HUES48 (cell line): ENCODE measurements around the gene KDM2A.

Experiments used
- H3K27ac ChIP-seq: one replicate; pipeline ENCODE4 v1.7.0; 2013; ENCODE audit warnings: low read depth, low read length, inconsistent platforms
- H3K27me3 ChIP-seq: 2 replicates; pipeline ENCODE4 v1.6.1; 2013; ENCODE audit warnings: mild to moderate bottlenecking, low read length; ENCODE audit not compliant: control insufficient read depth, insufficient read depth
- H3K36me3 ChIP-seq: 2 replicates; pipeline ENCODE4 v1.6.1; 2013; ENCODE audit warnings: low read length; ENCODE audit not compliant: control insufficient read depth, insufficient read depth
- H3K4me1 ChIP-seq: 2 replicates; pipeline ENCODE4 v1.6.1; 2013; ENCODE audit warnings: mild to moderate bottlenecking, low read length; ENCODE audit not compliant: control insufficient read depth, insufficient read depth
- H3K4me3 ChIP-seq: 2 replicates; pipeline ENCODE4 v1.5.1; 2013; ENCODE audit warnings: mild to moderate bottlenecking, low read depth, low read length
- H3K9ac ChIP-seq: 2 replicates; pipeline ENCODE4 v1.6.1; 2013; ENCODE audit warnings: mild to moderate bottlenecking, low read depth, low read length, moderate library complexity
- H3K9me3 ChIP-seq: 2 replicates; pipeline ENCODE4 v1.6.1; 2013; ENCODE audit warnings: low read length; ENCODE audit not compliant: control insufficient read depth, insufficient read depth

The KDM2A gene

DNA sequence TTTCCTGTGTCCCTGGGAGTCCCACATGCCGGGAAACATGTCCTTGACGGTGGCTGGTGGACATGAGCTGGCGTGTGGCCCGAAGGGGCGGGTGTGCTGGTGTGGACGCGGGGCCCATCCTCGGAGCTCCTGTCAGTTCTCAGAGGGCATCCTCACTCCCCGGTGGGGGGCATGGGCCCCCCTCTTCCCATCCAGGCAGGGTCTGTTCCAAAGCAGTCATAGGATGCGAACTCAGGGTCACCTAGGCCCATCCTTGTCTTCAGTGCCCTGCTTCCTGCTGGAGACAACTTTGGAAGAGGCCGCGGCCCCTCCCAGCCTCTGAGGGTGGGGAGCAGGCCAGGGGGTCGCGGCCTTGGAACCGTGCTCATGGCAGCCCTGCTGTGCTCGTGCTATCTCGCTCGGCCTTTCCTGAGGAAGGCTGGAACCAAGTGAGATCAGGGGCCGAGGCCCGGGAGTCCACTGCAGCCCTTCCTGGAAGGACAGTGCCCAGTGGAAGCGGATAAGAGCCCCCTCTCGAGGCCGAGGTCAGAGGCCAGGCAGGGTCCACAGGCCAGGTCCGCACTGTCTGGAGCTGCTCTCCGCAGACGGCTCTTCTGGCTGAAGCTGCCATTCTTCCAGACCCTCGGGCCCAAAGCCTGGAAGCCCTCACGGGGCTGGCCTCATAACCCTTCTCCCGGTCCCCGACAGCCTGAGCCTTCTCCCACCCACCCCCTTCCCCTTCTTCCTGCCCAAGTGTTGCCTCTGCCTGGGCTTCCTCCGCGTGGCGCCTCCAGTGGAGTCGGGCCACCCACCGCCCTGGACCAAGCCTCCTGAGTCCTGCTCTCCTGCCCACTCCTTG is 155.9 kb downstream of the KDM2A start:
- H3K36me3 ChIP-seq, result peaks cover 17% of the 10 kb centered on the region
- H3K4me1 ChIP-seq, result peaks cover 26% of the 10 kb centered on the region
- H3K4me3 ChIP-seq, result no peak overlapping the region
- H3K27me3 ChIP-seq, result no peaks in the 10 kb centered on the region
- no peaks in the 10 kb centered on the region for H3K9me3 ChIP-seq
- no peak overlapping the region for H3K9ac ChIP-seq
- H3K27ac ChIP-seq, result no peak overlapping the region

DNA sequence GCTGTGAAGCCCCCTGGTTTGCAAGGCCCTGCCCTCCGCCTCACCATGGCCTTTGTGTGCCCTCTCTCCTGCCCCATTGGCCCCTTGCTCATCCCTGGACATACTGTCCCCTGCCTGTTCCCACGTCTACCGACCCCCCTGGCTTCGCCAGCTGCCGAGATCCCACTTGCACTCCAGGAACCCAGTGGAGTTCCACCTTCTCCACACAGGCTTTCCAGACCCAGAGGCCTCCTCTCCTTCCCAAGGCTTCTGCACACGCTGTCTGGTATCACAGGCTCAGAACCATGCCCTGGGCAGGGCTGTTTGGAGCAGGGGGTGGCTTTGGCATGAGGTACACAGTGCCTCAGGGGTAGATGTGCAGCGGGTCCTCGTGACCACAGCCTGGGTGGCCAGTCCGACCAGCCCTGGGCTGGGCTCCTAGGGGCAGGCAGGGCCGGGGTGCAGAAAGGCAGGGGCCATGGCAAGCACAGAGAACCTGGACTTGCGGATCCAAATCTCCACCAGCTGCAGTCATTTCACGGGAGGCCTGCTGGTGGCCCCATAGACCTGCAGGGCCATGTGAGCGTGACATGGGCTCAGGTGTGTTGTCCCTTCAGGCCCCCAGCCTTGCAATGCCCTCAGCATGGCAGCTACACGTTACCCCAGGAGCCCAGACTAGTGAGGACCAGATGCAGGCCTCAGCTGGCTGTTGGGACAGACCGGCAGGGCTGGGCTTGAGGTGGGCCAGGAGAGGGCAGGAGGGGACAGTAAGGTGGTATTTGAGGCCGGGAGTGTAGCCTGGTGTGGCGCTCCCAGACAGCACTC is 156.7 kb downstream of the KDM2A start:
- Histone ChIP-seq H3K9ac (no peak overlapping the region), H3K27me3 (no peaks in the 10 kb centered on the region), H3K4me1 (peaks cover 18% of the 10 kb centered on the region), H3K27ac (no peak overlapping the region), H3K4me3 (no peak overlapping the region), H3K36me3 (peaks cover 25% of the 10 kb centered on the region), H3K9me3 (no peaks in the 10 kb centered on the region)

DNA sequence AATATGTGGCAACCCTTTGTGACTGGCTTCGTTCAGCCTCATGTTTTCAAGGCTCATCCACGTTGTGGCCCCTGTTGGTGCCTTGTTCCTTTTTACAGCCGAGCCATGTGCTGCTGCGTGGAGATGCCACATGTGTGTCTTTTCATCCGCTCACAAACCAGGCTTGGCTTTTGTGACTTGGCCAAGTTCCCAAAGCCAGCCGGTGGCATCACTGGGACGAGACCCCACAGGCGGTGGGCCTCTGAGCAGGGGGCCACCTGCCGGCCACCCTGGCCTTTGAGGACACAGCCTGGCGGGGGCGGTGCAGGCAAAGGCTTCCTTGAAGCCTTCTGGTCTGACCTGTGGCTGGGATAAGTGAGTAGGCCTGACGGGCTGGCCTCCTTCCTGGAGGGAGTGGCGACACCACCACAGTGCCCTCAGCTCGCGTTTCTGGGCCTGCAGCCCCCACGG is 157.7 kb downstream of the KDM2A start:
- no peaks in the 10 kb centered on the region for H3K27me3 ChIP-seq
- peak overlapping the region; percentile 79 for H3K27ac ChIP-seq
- H3K4me1 ChIP-seq, result peaks cover 12% of the 10 kb centered on the region
- H3K9ac ChIP-seq, result peak overlapping the region; percentile 22; the same call in 1 of the 2 replicates
- no peak overlapping the region for H3K4me3 ChIP-seq
- H3K36me3 ChIP-seq, result peaks cover 34% of the 10 kb centered on the region
- H3K9me3 ChIP-seq, result no peaks in the 10 kb centered on the region

DNA sequence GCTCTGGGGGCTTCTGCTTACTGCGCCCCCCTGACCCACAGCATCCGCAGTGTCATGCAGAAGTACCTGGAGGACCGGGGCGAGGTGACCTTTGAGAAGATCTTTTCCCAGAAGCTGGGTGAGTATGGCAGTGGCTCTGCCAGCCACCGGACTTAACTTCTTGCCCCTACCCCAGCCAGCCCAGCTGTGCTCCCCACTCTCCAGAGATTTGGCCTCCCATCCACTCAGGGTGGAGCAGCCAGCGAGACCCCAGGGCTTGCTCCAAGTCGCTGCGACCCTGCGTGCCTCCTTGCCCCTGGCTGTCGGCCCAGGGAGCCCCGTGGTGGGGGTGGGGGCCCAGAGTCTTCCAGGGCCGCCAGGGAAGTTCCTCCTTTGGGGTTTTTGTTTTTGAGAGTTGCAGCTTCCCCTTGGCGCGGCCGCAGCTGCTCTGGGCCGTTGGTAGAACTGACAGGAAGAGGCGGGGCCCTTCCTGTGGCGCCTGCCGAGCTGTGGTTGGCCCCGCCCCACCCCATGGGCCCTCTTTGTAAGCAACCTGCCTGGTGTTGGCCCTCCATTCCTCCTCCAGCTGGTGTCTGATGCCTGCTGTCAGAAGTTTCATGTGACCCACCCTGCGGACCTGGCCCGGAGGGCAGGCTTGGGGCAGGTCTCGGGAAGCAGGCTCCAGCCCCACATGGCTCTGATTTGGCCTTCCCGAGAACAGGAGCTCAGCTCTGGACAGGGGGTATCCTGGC is 158.3 kb downstream of the KDM2A start:
- Histone ChIP-seq H3K27ac (peak overlapping the region; percentile 79), H3K4me1 (peaks cover 12% of the 10 kb centered on the region), H3K36me3 (peaks cover 39% of the 10 kb centered on the region), H3K4me3 (no peak overlapping the region), H3K27me3 (no peaks in the 10 kb centered on the region), H3K9me3 (no peaks in the 10 kb centered on the region), H3K9ac (peak overlapping the region; percentile 22; the same call in 1 of the 2 replicates)

DNA sequence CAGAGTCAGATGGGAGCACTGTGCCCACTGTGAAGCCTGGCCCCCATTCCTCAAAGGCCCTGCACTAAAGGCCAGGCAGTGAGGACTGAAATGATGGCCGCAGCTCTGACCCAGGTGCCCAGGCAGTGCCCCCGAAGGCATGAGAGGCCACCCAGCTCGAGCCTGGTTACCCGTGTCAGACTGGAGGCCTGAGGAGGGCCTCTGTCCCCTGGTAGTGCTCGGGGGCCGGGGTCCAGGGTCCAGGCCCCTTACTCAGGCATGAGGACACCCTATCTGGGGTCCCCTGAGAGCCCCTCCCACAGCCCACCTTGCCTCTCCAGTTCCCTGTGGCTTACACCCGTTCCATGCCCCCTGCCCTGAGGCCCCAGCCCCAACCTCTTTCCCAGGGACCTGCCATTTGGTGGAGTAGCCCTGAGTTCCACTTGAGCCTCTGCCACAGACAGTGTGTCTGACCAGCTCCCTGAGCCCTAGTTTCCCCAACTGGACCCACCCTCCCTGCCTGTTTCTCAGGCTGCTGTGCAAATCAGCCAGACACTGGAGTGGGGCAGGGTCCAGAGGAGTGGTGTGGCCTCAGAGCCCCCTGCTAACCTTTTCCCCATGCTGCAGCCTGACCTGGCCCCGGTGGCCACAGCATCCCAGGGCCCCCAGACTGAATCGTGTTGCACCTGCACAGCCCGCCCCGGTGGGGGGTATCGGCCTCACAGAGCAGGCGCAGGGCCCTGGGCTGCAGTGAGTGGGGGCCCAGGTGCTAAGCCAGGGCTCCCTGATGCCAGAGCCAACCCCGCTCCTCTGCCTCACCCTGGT is 159.3 kb downstream of the KDM2A start:
- Histone ChIP-seq H3K4me1 (peaks cover 12% of the 10 kb centered on the region), H3K27me3 (no peaks in the 10 kb centered on the region), H3K36me3 (peaks cover 45% of the 10 kb centered on the region), H3K9ac (no peak overlapping the region), H3K4me3 (no peak overlapping the region), H3K9me3 (no peaks in the 10 kb centered on the region), H3K27ac (no peak overlapping the region)

DNA sequence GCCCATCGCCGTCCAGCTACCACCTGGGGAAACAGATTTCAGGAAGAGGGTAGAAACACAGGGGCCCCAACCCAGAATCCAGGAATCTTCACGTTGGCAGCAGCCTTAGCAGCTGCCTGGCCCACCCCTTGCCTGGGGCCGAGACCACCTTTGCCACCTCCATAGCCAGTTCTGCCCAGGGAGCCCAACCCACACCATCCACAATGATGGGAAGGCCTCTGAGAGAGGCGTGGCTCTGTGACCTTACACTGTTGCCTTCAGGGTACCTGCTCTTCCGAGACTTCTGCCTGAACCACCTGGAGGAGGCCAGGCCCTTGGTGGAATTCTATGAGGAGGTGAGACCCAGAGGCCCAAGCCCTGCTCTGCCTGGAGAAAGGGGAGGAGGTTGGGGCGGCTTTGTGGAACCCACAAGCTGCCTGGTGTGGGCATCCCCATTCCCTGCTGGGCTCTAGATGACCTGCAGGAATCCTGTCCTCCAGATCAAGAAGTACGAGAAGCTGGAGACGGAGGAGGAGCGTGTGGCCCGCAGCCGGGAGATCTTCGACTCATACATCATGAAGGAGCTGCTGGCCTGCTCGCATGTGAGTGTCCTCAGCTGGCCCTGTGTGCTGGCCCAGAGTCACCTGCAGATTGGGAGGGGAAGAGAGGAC is 160.0 kb downstream of the KDM2A start:
- Histone ChIP-seq H3K9ac (no peak overlapping the region), H3K9me3 (no peaks in the 10 kb centered on the region), H3K27ac (no peak overlapping the region), H3K4me1 (peaks cover 12% of the 10 kb centered on the region), H3K36me3 (peaks cover 53% of the 10 kb centered on the region), H3K27me3 (no peaks in the 10 kb centered on the region), H3K4me3 (no peak overlapping the region)

DNA sequence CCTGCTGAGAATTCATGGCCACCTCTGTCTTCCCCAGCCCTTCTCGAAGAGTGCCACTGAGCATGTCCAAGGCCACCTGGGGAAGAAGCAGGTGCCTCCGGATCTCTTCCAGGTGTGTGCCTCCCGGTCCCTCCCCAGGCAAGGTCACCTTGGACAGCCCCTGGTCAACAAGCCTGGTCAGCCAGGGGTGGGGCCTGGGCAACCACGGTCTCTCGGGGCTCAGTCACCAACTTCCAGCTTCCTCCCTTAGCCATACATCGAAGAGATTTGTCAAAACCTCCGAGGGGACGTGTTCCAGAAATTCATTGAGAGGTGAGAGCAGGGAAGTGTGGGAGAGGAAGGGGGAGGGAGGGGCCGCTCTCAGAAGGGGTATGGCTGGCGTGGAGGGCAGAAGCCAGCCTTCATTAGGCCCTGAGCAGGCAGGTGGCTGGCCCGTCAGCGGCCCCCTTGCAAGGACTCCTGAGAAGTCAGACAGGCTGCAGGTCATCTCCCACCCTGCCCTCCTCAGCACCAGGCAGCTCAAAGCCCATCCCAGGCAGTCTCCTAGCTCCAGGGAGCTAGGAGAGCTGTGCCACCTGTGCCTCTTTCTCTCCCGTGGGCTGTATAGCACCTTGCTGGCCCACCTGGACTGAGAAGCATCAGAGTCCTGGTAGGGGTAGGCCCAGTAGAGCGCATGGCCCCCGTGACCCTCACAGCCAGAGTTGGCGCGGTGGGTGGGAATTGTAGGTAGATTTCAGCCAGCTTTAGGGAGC is 160.7 kb downstream of the KDM2A start:
- Histone ChIP-seq H3K36me3 (peaks cover 56% of the 10 kb centered on the region), H3K27me3 (no peaks in the 10 kb centered on the region), H3K27ac (no peak overlapping the region), H3K9ac (no peak overlapping the region), H3K4me1 (peaks cover 12% of the 10 kb centered on the region), H3K4me3 (no peak overlapping the region), H3K9me3 (no peaks in the 10 kb centered on the region)

DNA sequence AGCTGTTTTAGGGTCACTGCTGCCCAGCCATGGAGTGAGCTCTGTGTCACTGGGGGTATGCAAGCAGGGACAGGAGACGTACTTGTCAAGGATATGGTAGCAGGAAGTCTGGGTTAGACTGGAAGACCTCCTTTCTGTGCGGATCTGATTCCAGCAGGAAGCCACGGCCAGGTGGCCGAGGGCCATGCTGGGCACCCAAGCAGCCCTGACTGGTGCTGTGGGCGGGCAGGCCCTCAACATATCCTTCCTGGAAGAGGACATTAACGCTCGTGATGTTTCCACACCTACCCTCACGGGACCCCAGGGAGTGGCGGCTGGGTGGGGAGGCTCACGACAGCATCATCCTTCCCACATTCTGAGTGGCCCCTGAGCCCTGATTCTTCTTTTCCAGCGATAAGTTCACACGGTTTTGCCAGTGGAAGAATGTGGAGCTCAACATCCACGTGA is 161.3 kb downstream of the KDM2A start:
- Histone ChIP-seq H3K4me1 (peaks cover 12% of the 10 kb centered on the region), H3K9me3 (no peaks in the 10 kb centered on the region), H3K4me3 (no peak overlapping the region), H3K27ac (no peak overlapping the region), H3K9ac (no peak overlapping the region), H3K27me3 (no peaks in the 10 kb centered on the region), H3K36me3 (peaks cover 61% of the 10 kb centered on the region)

DNA sequence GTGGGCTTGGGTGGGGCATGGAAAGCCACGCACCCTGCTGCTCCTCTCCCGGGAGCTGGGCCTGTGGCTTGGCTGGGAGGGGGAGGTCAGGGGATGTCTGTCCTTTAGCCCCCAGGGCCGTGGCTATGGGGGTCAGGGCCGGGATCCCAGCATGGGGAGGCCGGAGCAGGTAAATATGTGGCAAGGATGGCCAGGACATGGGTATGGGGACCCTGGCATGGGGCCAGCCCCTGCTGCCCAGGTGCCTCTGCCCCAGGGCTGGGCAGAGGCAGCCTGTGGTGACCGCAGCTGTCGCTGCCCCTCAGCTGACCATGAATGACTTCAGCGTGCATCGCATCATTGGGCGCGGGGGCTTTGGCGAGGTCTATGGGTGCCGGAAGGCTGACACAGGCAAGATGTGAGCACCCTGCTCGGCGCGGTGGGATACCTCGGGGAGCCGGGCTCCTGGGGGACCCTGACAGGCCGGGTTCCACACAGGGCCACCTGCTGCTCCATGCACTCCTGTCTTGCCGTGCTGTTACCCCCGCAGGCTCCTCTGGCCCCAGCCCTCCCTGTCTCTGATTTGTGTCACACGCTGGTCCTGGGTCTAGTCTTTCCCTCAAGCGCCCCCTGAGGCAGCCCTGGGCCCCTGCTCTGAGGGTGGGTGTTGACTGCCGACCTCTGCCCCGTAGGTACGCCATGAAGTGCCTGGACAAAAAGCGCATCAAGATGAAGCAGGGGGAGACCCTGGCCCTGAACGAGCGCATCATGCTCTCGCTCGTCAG is 161.9 kb downstream of the KDM2A start:
- Histone ChIP-seq H3K4me3 (no peak overlapping the region), H3K27me3 (no peaks in the 10 kb centered on the region), H3K4me1 (peaks cover 12% of the 10 kb centered on the region), H3K27ac (no peak overlapping the region), H3K9ac (no peak overlapping the region), H3K9me3 (no peaks in the 10 kb centered on the region), H3K36me3 (peaks cover 67% of the 10 kb centered on the region)
